Stimulated activated CD8-positive, alpha-beta memory T cell treated with anti-CD3 and anti-CD28 coated beads, Interleukin-7, amount 100 ng/mL, for 1 hour (primary cell): ENCODE data around the gene POU6F1.
"Not testable (repeated sequence)": the region's sequence is repeated elsewhere in the genome, so short reads cannot be mapped to it uniquely, and the experiment has no call there.

Source experiments
- DNase-seq, 2 donors: peaks; one replicate each; pipeline ENCODE4 v3.0.0-alpha.2; 2020; ENCODE audit warnings: low read depth in 2 of 2

The POU6F1 gene, protein sequence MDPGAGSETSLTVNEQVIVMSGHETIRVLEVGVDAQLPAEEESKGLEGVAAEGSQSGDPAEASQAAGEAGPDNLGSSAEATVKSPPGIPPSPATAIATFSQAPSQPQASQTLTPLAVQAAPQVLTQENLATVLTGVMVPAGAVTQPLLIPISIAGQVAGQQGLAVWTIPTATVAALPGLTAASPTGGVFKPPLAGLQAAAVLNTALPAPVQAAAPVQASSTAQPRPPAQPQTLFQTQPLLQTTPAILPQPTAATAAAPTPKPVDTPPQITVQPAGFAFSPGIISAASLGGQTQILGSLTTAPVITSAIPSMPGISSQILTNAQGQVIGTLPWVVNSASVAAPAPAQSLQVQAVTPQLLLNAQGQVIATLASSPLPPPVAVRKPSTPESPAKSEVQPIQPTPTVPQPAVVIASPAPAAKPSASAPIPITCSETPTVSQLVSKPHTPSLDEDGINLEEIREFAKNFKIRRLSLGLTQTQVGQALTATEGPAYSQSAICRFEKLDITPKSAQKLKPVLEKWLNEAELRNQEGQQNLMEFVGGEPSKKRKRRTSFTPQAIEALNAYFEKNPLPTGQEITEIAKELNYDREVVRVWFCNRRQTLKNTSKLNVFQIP

DNA sequence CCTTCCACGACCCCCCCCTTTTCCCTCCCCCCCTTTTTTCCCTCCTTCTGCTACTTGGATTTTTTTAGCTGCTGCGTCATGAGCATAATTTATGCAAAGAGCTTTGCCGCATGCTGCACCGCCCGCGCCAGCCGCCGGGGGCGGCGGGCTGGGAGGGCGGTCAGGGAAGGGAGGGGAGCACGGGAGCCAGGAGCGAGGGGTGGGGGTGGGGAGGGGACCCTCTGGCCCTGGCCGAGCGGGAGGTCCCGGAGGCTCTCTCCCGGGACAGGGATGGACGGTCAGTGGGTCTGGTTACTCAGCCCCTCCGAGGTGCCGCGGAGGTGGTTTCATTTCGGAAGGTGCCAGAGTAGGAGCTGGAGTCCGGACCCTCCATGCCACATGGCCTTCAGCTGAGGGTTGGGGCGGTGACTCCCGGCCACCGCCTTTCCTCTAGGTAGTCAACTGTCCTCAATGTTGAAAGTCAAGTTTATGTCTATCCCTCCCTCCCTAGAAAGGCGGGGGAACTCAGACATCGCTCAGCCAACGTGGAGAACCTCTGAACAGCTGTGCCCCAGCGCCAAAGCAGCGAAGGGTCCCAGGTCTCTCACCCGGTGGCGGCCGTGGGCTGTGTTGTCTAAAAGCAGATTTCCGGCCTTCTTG, at the start of gene POU6F1:
Gene POU6F1, minus strand, starts transcription at position 95 of the 639 bp plus-strand sequence. CDS start 11,226 bp downstream, outside the sequence.
- DNase-seq, result peak in 1 of 2 donors; percentile 45

DNA sequence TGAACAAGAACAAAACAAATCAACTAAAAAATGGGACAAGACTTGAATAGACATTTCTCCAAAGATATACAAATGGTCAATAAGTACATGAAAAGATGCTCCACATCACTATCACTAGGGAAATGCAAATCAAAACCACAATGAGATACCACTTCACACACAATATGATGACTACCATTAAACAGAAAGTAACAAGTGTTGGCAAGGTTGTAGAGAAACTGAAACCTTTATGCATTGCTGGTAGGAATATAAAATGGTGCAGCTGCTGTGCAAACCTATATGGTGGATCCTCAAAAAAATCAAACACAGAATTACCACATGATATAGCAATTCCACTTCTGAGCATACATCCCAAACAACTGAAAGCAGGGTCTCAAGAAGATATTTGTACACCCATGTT, 47.2 kb upstream of the POU6F1 start:
- no peak for DNase-seq

DNA sequence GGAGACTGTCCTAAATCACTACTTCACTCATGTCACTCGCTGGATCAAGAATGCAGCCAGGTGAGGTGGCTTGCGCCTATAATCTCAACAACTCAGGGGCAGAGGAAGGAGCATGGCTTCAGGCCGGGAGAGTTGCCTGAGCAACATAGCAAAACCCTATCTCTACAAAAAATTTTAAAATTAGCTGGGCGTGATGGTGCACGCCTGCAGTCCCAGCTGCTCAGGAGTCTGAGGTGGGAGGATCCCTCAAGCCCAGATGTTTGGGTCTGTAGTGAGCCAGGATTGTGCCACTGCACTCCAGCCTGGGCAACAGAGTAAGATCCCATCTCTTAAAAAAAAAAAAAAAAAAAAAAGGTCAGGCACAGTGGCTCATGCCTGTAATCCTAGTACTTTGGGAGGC, 46.4 kb upstream of the POU6F1 start:
- DNase-seq, result no peak

DNA sequence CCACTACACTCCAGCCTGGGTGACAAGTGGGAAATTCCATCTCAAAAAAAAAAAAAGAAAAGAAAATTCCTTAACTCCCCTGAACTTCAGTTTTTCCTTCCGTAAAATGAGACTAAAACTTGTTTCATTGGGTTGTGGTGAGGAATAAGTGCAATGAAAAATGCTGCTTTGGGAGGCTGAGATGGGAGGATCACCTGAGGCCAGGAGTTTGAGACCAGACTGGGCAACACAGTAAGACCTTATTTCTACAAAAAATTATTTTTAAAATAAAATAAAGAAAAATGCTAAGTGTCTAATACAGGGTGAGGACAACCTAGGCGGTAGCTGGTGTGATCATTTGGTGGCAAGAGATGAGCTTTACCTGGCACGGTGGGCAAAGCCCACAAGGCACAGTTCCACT, 45.5 kb upstream of the POU6F1 start:
- DNase-seq, result no peak

DNA sequence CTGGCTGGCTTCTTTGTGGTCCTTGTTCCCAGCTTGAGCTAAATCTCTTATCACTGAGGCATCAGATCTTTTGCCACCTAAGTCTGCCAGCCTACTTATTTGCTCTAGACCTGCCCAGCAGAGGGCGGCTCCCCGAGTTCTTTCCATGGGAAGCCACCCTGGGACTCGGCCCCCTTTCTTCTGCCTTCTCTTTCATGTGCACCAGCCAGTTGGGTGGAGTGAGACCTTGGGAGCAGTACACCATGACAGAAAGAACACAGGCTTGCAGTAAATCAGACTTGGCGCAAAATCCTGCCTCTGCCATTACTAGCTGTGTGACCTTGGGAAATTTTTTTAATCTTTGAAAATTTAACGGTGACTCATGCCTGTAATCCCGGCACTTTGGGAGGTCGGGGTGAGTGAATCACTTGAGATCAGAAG, 44.9 kb upstream of the POU6F1 start:
- DNase-seq, result no peak

DNA sequence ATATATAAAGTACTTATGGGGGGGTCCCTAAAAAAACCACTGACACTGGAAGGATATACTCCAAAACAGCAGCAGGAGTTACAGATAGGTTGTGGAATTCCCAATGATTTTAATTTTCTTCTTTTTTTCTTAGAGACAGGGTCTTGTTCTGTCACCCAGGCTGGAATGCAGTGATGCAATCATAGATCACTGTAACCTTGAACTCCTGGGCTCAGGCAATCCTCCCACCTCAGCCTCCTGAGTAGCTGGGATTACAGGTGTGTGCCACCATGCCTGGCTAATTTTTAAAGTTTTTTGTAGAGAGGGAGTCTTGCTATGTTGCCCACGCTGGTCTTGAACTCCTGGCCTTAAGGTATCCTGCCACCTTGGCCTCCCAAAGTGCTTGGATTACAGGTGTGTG, 41.7 kb upstream of the POU6F1 start:
- DNase-seq, result not testable (repeated sequence)

DNA sequence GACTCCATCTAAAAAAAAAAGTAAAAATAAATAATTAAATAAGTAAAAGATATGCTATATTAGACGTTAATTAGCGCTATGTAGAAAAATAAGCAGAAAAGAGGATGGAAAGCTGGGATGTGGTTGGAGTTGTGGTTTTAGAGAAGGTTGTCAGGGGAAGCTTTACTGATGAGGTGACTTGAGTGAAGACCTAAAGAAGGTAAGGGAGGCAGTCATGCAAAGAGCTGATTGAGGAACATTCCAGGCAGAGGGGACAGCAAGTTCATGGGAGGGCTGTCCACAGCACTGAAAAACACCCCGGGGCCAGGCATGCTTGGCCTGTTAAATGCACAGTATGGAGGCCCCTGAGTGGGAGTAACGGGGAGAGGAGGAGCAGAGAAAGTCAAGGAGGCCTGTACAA, 36.7 kb upstream of the POU6F1 start:
- DNase-seq, result no peak

DNA sequence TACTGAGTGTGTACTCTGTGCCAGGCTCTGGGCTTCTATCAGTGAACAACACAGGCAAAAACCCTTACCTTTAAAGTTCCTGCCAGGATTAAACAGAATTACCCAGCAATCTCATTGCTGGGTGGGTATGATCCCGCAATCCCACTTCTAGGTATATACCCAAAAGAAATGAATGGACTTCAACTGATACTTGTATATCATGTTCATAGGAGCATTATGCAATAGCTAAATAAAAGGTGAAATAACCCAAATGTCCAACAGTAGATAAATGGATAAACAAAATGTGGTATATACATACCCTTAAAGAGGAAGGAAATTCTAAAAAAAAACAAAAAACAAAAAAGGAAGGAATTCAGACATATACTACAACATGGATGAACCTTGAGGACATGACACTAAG, 35.4 kb upstream of the POU6F1 start:
- no peak for DNase-seq

DNA sequence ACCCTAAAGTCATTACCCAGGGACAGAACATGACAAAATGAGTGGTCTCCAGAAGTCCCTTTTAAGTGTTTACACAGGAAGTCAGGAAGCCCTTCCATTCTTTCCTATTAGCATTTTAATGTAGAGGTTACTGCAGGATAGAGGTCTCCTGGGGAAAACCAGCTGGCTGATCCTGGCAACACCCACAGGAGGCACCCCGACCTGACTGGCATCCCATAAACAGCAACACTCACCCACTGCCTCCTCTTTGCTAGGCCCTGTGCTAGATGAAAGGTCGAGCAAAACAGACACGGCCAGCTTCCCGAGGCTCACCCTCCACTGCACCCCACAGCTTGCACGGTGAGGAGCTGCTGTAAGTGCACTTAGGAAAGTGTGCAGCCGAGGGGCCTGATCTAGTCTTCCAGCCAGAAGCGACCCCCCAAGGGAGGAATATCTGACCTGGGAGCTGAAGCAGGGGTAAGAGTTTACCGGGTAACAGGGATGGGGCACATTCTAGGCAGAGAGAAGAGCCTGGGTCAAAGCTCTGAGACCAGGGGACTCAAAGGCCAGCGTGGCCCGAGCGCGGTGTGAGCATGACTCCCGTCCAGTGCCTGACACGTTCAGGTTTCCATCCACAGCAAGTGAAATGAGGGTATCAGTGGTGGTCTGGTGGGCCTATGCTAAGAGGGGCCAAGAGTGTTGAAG, 29.8 kb upstream of the POU6F1 start:
- no peak for DNase-seq

DNA sequence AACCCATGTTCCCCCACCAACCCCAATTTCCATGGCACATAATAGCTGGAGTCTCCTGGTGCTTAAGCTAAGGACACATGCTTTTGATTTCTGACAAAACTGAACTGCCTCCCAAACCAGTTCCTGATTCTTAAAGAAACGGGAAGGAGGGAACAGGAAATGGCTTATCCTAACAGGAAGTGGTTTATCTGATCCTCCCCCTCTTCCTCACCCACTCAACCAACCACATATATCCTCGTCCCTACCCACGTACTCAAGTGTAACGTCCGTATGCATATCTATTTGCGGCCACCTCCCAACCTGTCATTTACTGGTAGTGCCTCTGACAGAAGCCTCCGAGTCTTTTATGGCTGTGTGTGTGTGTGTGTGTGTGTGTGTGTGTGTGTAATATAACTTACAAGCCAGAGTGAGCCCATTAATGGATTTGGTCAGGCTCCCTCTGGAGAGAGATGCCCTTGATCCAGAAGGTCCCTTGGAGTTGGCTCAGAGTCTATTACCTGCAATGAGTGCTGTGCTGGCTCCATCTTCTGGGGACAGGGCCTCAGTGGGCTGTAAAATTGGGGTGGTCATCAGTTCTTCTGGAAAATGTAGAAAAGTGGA, 28.5 kb upstream of the POU6F1 start:
- DNase-seq, result no peak

DNA sequence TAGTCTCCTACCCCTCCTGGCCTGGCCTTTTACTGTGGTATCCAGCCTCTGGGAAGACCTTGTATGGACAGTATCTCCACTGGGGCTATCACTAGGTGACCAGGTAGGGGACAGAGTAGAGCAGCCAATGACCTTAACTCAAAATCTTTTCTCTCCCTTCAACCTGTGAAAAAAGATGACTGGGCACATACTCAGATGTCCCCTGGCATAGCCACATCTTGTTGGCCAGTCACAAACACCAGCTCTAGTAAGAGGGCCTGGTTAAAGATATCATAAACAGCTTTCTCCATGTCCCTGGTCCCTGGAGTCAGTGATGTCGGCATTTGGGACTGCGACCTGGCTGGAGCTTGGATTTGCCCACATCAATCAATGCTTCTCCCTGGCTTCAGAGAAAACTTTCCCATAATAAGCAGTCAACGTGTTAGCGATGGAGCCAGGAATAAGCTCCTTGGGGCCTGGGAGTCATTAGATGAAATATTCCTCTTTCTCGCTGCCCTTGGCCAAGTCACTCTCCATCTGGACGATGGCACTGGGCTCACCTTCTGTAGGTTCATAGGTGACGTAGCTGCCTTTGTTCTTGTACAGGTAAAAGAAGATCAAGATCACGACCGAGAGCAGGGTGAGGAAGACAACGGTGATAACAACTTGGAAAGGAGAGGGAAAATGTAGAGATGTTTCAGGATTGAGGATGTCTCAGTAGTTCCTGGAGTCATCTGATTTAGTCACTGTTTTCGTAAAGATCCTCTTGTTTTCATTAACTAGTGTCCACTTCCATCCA, 27.8 kb upstream of the POU6F1 start:
- no peak for DNase-seq

DNA sequence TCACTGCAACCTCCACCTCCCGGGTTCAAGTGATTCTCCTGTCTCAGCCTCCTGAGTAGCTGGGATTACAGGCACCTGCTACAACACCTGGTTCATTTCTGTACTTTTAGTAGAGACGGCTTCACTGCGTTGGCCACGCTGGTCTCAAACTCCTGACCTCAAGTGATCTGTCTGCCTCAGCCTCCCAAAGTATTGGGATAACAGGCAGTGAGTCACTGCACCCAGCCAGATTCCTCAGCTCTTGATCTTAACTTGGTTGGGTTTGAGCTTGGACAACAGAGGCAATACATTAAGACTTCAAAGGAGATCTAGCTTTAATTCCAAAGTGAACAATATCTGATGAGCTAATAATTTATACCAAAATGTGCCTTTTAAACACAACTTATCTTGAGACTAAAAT, 26.4 kb upstream of the POU6F1 start:
- DNase-seq, result no peak

DNA sequence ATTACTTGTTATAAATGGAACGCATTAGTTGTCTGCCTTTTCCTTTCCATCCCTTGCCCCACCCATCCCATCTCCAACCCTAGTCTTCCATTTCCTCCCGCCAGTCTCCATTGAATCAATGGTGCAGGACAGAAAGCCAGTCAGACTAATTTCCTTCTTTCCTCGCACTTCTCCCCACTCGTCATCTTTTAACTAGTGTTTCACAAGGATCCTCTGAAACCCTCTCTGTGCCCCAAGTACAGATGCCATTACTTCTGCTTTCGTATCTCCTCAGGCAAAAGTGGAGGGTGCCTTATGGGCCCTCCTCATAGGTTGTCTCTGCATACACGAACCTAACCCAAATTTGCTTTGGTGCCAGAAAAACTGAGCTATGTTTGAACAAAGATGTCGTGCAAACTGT, 25.0 kb upstream of the POU6F1 start:
- DNase-seq, result no peak

DNA sequence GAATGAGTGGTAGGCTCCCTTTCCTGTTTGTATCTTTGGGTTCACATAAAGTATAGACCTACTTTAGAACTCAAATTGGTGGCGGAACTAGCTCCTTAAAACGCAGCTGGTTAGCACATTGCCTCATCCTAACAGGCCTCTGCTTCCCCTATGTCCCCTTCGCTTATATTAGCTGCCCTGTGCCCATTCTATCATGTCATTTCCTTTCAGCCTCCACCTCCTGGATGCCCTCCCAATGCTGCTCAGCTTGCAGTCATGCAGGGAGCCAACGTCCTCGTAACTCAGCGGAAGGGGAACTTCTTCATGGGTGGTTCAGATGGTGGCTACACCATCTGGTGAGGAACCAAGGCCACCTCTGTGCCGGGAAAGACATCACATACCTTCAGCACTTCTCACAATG, 24.3 kb upstream of the POU6F1 start:
- no peak for DNase-seq

DNA sequence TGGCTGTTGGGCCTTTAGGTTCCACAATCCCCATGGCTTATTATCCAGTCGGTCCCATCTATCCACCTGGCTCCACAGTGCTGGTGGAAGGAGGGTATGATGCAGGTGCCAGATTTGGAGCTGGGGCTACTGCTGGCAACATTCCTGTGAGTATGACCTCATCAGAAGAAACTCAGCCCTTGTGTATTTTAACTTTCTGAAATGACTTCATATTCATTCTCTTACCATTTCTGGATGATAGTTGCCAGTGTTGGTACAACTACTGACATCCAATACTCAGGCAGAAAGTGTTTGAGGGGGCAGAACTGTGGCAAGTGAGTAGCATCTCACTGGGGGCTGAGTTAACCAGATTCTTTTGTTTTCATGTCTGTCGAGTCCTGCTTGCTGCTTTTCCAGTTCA, 23.1 kb upstream of the POU6F1 start:
- DNase-seq, result no peak

DNA sequence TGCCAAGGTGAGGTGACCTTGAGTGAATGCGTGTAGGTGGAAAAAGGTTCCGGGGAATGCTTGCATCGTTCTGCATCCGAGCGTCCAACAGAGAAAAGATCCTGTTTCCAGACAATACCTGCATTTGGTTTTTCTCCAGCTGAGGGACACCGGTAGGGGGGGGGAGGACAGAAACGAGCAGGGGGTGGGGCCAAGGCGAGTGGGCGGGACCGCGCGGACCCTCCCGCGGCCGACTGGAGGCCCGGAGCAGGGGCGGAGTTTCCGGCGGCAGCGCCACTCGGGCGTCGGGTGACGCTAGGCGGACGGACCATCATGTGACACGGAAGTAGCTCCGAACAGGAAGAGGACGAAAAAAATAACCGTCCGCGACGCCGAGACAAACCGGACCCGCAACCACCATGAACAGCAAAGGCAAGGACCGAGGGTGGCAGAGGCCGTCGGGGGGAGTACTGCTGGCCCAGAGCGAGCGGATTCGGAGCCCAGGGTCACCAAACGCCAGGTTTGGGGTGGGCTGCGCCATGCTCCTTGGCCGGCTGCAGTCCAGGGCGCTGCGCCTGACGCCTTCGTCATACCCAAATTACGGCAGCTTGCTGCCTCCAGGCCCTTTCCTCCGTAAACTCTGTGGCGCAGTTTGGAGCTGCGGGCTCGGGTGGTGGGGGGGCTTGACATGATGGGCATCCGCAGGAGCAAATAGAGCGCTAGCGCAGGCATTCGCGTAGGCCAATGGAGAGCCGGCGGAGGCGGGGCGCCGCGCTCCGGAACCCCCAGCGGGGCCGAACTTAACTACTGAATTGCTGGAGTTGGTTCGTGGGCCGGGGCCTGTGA, 20.9 kb upstream of the POU6F1 start, which contains the start of gene DAZAP2:
Gene DAZAP2, plus strand, starts transcription at position 317 of the 825 bp plus-strand sequence. Its CDS starts 82 bp downstream, at position 399.
- peak; percentile 89 to 93 for DNase-seq

DNA sequence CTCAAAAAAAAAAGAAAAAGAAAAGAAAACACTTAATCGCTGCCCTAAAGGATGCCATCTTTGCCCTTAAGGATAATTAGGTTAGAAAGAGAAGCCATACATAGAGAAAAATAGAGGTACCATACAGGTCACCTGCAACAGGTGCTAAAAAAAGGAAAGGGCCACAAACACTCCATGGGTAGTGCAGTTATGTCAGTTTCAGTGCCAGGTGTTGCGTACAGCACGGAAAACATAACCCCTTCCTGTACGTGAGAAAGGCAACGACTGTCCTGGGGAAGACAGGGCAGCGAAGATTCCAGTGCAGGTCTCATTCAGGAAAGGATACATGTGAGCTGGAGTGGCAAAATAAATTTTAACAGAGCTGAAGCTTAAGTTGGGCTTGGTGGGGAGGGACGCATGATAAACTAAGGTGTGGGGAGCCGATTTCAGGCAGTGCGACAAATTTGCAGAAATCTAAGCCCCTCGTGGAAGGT, 20.2 kb upstream of the POU6F1 start:
- no peak for DNase-seq

DNA sequence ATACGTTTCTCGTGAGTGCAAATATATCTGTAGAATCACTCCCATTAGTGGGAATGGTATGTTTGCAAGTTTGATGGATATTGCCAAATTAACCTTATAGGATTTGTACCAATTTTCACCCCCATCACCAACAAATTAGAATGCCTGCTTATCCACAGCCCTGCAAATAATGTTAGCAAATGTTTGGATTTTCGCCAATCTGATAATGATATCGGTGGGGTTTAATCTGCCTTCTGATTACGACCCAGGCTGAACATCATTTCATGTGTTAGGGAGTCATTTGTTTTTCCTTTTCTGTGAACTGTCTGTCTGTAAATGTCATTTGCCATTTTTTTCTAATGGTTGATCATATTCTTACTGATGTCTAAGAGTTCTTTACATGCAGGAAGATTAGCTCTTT, 16.7 kb upstream of the POU6F1 start:
- no peak for DNase-seq

DNA sequence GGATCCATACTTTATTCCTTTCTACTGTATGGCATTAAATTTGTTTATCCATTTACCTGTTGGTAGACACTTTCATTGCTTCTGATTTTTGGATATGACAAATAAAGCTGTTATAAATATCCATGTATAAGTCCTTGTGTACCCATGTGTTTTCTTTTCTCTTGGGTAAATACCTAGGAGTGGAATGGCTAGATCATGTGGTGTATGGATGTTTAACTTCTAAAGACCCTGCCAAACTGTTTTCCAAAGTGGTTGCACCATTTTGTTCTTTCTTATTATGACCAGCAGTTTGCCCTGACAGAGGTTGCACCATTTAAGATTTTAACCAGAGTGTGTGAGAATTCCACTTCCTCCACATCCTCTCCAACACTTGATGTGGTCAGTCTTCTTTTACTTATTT, 14.8 kb upstream of the POU6F1 start:
- no peak for DNase-seq
